Islet precursor cell (in vitro differentiated cells): ENCODE results near the gene RECQL5.
"Not testable (repeated sequence)": the region's sequence is repeated elsewhere in the genome, so short reads cannot be mapped to it uniquely, and the experiment has no call there.

ENCODE experiments used
- DNase-seq: peaks from one replicate; pipeline ENCODE4 v3.0.0-alpha.2; 2018

The RECQL5 gene

GRCh38 chr17:75612906-75613626 lies 53.9 kb downstream of the RECQL5 start:
- no peak for DNase-seq

GRCh38 chr17:75611851-75612429 lies 55.0 kb downstream of the RECQL5 start:
- no peak for DNase-seq

GRCh38 chr17:75610103-75610984 lies 56.6 kb downstream of the RECQL5 start:
- no peak for DNase-seq

- DNase-seq = no peak
Observed at GRCh38 chr17:75607086-75607485, 59.9 kb downstream of the RECQL5 start.

GRCh38 chr17:75605790-75606189 lies 61.2 kb downstream of the RECQL5 start:
- DNase-seq = no peak

- DNase-seq = no peak
Observed at GRCh38 chr17:75604034-75604695, 62.8 kb downstream of the RECQL5 start.

GRCh38 chr17:75603123-75603522 lies 63.8 kb downstream of the RECQL5 start:
- no peak for DNase-seq

GRCh38 chr17:75602644-75603043 lies 64.3 kb downstream of the RECQL5 start:
- DNase-seq = no peak

- DNase-seq = peak; percentile 88
Observed at GRCh38 chr17:75601057-75601987, 65.6 kb downstream of the RECQL5 start.

GRCh38 chr17:75596320-75597087 lies 70.5 kb downstream of the RECQL5 start:
- peak; percentile 51 for DNase-seq

- no peak for DNase-seq
Observed at GRCh38 chr17:75595920-75596313, 71.0 kb downstream of the RECQL5 start.

- peak; percentile 67 for DNase-seq
Observed at GRCh38 chr17:75595284-75595919, 71.6 kb downstream of the RECQL5 start.

GRCh38 chr17:75594499-75595283 lies 72.3 kb downstream of the RECQL5 start:
- peak; percentile 58 for DNase-seq

- not testable (repeated sequence) for DNase-seq
Observed at GRCh38 chr17:75593430-75593829, 73.5 kb downstream of the RECQL5 start.

- peak; percentile 53 for DNase-seq
Observed at GRCh38 chr17:75592348-75593020, 74.5 kb downstream of the RECQL5 start.

- peak; percentile 60 for DNase-seq
Observed at GRCh38 chr17:75591722-75592302, 75.1 kb downstream of the RECQL5 start.

GRCh38 chr17:75590849-75591721 lies 75.9 kb downstream of the RECQL5 start:
- DNase-seq = no peak

GRCh38 chr17:75590314-75590761 lies 76.6 kb downstream of the RECQL5 start:
- DNase-seq = peak; percentile 54
